ENCODE measurements around the gene LYZ. TPM values are rescaled to one million over a fixed set of nuclear protein-coding genes. Genes with fewer than 3 reads are reported as not detected.
A peak's percentile ranks its signal among the peaks of the same experiment; 100 is the strongest.

Gene LYZ
- total and polyA plus RNA-seq, 8 donors = 44.5 to 394 (median 63.6) TPM

GRCh38 chr12:69383074-69383473 lies 34.9 kb downstream of the LYZ start:
- DNase-seq = no peak
- peaks cover 0 to 8% of the 10 kb centered on the region in 2 donors for H3K36me3 ChIP-seq
- H3K4me1 ChIP-seq = no peaks in the 10 kb centered on the region
- TF ChIP-seq CTCF (IDR thresholded peaks at IDR 0.05) = no peak
- no peak overlapping the region for H3K27ac ChIP-seq
- no peak for ATAC-seq
- intact Hi-C loops (cut with DNase I) = no loop called here
- H3K9me3 ChIP-seq = no peaks in the 10 kb centered on the region
- no peak overlapping the region for H3K4me3 ChIP-seq
- H3K27me3 ChIP-seq = no peaks in the 10 kb centered on the region

GRCh38 chr12:69385038-69385437 lies 36.9 kb downstream of the LYZ start:
- no peaks in the 10 kb centered on the region for H3K9me3 ChIP-seq
- H3K36me3 ChIP-seq = peaks cover 0 to 4% of the 10 kb centered on the region in 2 donors
- no peaks in the 10 kb centered on the region for H3K4me1 ChIP-seq
- no peaks in the 10 kb centered on the region for H3K27me3 ChIP-seq
- DNase-seq (no peak), ATAC-seq (peak; percentile 69)
- no peak overlapping the region for H3K4me3 ChIP-seq
- no peak for TF ChIP-seq CTCF (IDR thresholded peaks at IDR 0.05)
- intact Hi-C loops (cut with DNase I) = no loop called here
- H3K27ac ChIP-seq = no peak overlapping the region

- Histone ChIP-seq H3K27ac (no peak overlapping the region), H3K9me3 (no peaks in the 10 kb centered on the region), H3K4me1 (no peaks in the 10 kb centered on the region), H3K4me3 (no peak overlapping the region), H3K27me3 (no peaks in the 10 kb centered on the region), H3K36me3 (peaks cover 0 to 13% of the 10 kb centered on the region in 2 donors)
- no peak for TF ChIP-seq CTCF (IDR thresholded peaks at IDR 0.05)
- no peak for DNase-seq
- intact Hi-C loops (cut with DNase I) = no loop called here
- no peak for ATAC-seq
These were observed 38.7 kb downstream of the LYZ start for GRCh38 chr12:69386921-69387320.

- no peak overlapping the region for H3K4me3 ChIP-seq
- DNase-seq = peak in 2 of 4 donors; percentile 29 to 63
- peak in 1 of 2 donors; percentile 50 for TF ChIP-seq CTCF (IDR thresholded peaks at IDR 0.05)
- intact Hi-C loops (cut with DNase I) = no loop called here
- H3K27ac ChIP-seq = no peak overlapping the region
- H3K9me3 ChIP-seq = no peaks in the 10 kb centered on the region
- H3K27me3 ChIP-seq = no peaks in the 10 kb centered on the region
- no peaks in the 10 kb centered on the region for H3K4me1 ChIP-seq
- peak; percentile 71 for ATAC-seq
- H3K36me3 ChIP-seq = peaks cover 0 to 13% of the 10 kb centered on the region in 2 donors
These were observed 40.2 kb downstream of the LYZ start for GRCh38 chr12:69388371-69388770.

GRCh38 chr12:69389831-69390230 lies 41.6 kb downstream of the LYZ start:
- no peak overlapping the region for H3K27ac ChIP-seq
- H3K9me3 ChIP-seq = no peaks in the 10 kb centered on the region
- H3K36me3 ChIP-seq = peaks cover 0 to 13% of the 10 kb centered on the region in 2 donors
- no peak for TF ChIP-seq CTCF (IDR thresholded peaks at IDR 0.05)
- no peaks in the 10 kb centered on the region for H3K4me1 ChIP-seq
- DNase-seq (no peak), ATAC-seq (no peak)
- intact Hi-C loops (cut with DNase I) = no loop called here
- no peak overlapping the region for H3K4me3 ChIP-seq
- no peaks in the 10 kb centered on the region for H3K27me3 ChIP-seq

Data from left lung (tissue), 10 donors.